ENCODE data around the gene GOSR1. TPM values are rescaled to one million over a fixed set of nuclear protein-coding genes. Genes with fewer than 3 reads are reported as not detected.
"Not testable (repeated sequence)": the region's sequence is repeated elsewhere in the genome, so short reads cannot be mapped to it uniquely, and the experiment has no call there.

The GOSR1 gene
- total and polyA plus RNA-seq, 2 experiments from 2014 or later: 24.6 to 30.0 TPM

DNA sequence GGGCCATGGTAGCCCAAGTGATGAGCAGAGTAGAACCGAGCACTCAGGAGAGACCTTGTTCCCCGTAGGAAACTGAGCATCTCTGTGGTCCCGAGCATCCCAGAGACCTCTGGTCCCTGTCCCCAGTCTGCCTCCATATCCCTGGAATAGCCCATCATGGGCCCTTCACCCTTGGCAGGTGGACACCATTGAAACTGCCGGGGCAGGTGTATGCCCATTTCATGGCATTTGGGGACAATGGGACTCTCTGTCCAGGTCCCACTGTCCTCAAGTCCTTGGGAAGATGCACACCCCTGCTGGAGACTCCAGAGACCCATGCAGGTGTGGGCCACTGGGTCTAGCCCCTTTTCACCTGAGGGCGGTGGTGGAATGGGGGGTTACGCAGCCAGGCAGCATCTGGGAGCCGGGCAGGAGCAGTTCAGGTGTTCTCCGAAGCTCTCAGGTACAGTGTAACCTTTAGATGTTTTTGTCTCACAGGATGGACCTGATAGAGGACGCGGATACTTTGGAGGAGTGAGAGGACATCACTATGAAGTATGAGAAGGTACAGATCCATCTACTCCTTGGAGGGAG lies 75.9 kb downstream of the GOSR1 start:
- Histone ChIP-seq H3K27me3 (no peaks in the 10 kb centered on the region), H3K4me3 (no peak overlapping the region), H3K27ac (no peak overlapping the region), H3K36me3 (no peaks in the 10 kb centered on the region), H3K9me3 (ENCODE audit: low read depth) (no peaks in the 10 kb centered on the region), H3K4me1 (ENCODE audit: low read depth) (no peaks in the 10 kb centered on the region)
- TF ChIP-seq, protein P1, sequence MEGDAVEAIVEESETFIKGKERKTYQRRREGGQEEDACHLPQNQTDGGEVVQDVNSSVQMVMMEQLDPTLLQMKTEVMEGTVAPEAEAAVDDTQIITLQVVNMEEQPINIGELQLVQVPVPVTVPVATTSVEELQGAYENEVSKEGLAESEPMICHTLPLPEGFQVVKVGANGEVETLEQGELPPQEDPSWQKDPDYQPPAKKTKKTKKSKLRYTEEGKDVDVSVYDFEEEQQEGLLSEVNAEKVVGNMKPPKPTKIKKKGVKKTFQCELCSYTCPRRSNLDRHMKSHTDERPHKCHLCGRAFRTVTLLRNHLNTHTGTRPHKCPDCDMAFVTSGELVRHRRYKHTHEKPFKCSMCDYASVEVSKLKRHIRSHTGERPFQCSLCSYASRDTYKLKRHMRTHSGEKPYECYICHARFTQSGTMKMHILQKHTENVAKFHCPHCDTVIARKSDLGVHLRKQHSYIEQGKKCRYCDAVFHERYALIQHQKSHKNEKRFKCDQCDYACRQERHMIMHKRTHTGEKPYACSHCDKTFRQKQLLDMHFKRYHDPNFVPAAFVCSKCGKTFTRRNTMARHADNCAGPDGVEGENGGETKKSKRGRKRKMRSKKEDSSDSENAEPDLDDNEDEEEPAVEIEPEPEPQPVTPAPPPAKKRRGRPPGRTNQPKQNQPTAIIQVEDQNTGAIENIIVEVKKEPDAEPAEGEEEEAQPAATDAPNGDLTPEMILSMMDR (IDR thresholded peaks at IDR 0.05; ENCODE audit: low read depth, low read length): no peak
- no peak for DNase-seq (ENCODE audit: low read depth in 1 of 2, low spot score in 1 of 2)

DNA sequence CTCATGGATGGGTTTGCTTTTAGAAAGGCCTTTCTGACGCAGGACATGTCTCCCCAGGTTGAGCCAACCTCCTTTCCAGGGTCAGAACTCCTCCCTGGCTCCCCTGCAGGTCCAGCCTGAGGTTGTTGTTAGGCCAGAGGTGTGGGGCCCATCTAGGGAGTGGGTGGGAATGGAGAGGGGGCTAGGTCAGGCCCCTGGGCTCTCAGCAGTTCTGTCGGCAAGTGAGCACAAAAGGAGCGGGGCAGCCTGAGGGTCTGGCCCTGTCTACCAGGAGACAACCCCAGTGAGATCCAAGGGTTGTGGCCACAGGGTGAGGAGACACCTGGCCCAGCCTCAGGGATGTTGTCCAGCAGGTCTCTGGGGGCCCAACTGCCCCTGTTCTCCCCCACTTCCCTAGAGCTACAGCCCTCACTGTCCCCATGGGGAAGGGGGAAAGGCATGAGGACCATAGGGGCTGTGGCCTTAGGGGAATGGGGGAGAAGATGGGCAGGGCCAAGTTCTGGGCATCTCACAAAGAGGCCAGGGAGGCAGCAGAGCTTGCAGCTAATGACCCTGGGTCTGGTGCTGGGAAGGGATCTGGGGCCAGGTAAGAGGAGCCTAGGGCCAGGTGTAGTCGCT lies 76.7 kb downstream of the GOSR1 start:
- H3K4me1 ChIP-seq (ENCODE audit: low read depth); H3K4me3 ChIP-seq; H3K27ac ChIP-seq; DNase-seq (ENCODE audit: low read depth in 1 of 2, low spot score in 1 of 2); H3K27me3 ChIP-seq; H3K36me3 ChIP-seq; H3K9me3 ChIP-seq (ENCODE audit: low read depth): not testable (repeated sequence)

DNA sequence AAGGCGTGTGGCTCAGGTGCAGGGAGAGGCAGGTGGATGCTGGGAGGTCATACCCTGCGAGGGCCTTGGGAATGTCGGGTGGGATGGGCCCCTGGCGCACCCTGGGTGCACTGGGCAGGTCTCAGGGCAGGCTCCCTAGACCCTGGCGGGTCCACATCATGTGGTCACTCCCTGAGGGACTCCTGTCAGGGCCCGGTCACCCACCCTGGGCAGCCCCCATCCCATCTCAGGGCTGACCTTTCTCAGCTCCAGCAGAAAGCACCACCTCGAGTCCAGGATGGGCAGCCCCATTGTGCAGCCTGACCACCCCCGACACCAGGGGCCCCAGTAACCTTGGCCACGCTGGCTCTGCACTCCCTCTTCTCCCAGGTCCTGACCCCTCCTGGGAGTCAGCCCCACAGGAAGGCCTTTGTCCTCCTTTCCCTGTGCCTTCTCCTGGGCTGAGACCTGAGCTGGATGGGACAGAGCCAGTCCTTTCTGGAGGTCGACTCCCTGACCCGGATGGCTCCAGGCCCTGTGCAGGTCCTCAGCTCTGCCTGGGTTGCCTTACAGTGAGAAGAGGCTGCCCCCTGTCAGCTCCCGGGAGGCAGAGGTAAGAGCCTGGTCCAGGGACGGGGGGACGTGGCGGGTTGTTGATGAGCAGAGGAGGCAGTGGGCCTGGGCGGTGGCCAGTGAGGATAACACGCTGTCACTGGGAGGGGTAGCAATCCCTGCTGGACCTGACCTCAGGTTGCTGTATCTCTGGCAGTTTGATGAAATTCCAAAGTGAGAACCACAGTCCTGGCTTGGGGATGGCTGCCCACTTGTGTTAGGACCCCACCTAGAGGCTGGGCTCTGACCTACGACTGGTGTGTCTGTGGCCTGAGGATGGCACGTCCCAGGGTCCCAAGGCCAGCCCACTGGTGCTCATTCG lies 77.9 kb downstream of the GOSR1 start:
- no peaks in the 10 kb centered on the region for H3K27me3 ChIP-seq
- H3K27ac ChIP-seq: no peak overlapping the region
- H3K36me3 ChIP-seq: no peaks in the 10 kb centered on the region
- TF ChIP-seq, protein P1 (IDR thresholded peaks at IDR 0.05; ENCODE audit: low read depth, low read length): peak; percentile 33
- H3K4me1 ChIP-seq (ENCODE audit: low read depth): no peaks in the 10 kb centered on the region
- DNase-seq (ENCODE audit: low read depth in 1 of 2, low spot score in 1 of 2): peak; percentile 38 to 40
- no peaks in the 10 kb centered on the region for H3K9me3 ChIP-seq (ENCODE audit: low read depth)
- H3K4me3 ChIP-seq: no peak overlapping the region

DNA sequence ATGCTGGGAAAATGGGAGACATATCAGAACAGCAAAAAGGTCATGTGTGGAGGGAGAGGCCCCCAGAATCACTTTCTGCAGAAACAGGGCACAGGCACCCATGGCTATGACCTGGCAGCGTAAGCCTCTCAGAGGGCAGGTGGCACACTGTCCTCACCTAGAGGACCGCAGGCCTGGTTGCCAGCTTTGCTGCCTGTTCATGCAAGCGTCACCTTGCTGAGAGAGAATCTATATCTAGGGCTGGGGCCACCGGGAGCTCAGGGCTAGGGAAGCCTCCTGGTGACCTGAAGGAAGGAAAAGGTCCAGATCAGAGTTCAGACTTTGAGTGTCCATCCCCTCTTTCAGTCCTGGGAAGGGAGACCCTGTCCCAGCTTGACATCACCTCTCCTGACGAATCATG lies 78.7 kb downstream of the GOSR1 start:
- no peak overlapping the region for H3K27ac ChIP-seq
- DNase-seq (ENCODE audit: low read depth in 1 of 2, low spot score in 1 of 2): no peak
- H3K27me3 ChIP-seq: no peaks in the 10 kb centered on the region
- H3K9me3 ChIP-seq (ENCODE audit: low read depth): no peaks in the 10 kb centered on the region
- no peaks in the 10 kb centered on the region for H3K36me3 ChIP-seq
- no peaks in the 10 kb centered on the region for H3K4me1 ChIP-seq (ENCODE audit: low read depth)
- TF ChIP-seq, protein P1 (IDR thresholded peaks at IDR 0.05; ENCODE audit: low read depth, low read length): no peak
- no peak overlapping the region for H3K4me3 ChIP-seq

DNA sequence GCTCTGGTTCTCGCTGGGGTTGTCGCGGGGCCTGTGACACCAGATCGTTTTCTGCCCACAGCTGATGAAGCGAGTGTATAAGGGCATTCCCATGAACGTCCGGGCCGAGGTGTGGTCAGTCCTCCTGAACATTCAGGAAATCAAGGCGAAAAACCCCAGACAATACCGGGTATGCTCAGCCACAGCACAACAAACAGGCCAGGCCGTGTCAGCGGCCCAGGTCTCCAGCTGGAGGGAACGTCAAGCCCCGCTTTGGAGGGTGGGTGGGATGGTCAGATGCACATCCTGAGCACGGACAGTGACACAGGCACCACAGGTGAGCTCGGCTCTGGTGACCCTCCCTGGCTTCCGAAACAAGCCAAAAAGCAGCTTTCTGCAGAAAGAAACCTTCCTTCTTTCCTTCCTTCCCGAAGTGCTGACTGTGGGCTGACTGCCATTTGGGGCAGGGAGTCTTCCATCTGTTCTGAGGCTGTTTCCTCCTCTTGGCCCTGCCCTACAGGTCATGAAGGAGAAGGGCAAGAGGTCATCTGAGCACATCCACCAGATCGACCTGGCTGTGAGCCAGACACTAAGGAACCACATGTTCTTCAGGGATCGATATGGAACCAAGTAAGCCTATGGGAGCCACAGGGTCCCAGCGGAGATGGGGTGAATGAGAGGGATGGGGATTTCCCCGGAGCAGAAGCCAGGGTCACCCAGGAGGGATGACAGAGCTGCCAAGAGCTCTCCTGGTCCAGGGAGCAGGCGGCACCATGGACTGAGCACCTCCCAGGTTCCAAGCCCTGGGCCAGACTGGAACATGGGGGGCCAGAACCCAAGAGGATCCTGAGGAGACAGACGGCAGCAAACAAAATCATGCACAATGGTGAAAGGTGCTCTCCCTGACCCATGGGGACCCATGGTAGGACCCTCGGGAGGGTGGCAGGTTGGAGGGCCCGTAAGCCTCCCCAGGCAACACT lies 79.4 kb downstream of the GOSR1 start:
- TF ChIP-seq, protein P1 (IDR thresholded peaks at IDR 0.05; ENCODE audit: low read depth, low read length): no peak
- no peak for DNase-seq (ENCODE audit: low read depth in 1 of 2, low spot score in 1 of 2)
- H3K4me1 ChIP-seq (ENCODE audit: low read depth): no peaks in the 10 kb centered on the region
- H3K9me3 ChIP-seq (ENCODE audit: low read depth): no peaks in the 10 kb centered on the region
- no peak overlapping the region for H3K27ac ChIP-seq
- H3K36me3 ChIP-seq: no peaks in the 10 kb centered on the region
- no peak overlapping the region for H3K4me3 ChIP-seq
- no peaks in the 10 kb centered on the region for H3K27me3 ChIP-seq

All from cardiac muscle cell (in vitro differentiated cells and primary cell).